GM21619 (cell line): ENCODE results near the gene ZNF462.

Source experiments
- ATAC-seq: cut with Tn5 transposase; IDR thresholded peaks from one replicate; pipeline ENCODE4 v1.9.1; 2021; ENCODE audit not compliant: unreplicated experiment

The ZNF462 gene

DNA sequence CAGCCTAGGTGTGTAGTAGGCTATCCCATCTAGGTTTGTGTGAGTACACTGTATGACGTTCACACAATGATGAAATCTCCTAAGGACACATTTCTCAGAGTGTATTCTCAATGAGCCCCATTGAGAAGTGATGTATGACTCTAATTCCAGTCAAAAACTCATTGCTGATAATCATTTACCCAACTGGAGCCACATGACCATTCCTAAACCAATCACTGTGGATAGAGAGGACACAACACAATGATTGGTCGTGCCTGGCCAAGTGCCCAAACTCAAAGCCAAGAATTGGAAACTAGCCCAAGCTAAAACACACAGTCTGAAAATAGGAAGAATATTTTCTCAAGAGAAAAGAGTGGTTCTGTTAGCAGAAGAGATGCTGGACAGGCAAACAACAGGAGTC lies 191.2 kb downstream of the ZNF462 start:
- no peak for ATAC-seq

DNA sequence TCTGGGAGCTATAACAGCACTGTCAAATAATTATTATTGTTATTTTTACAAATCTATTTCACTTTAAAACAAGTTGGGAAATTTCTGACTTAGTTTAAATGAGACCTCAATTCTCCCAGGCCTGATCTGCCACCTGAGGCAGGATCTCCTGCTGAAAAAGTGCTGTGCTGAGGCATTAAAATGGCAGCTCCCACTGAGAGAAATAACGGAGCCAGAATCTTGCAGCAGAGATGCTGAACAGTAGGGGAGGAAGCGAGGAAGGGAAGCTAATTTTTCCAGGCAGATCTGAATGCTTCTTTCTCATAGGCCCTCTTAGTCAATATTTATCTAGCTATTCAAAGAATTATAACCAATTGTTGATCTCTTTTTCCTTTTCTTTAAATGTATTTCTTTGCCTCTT lies 196.3 kb downstream of the ZNF462 start:
- no peak for ATAC-seq

GRCh38 chr9:107060062-107060461 lies 197.1 kb downstream of the ZNF462 start:
- no peak for ATAC-seq
